T-helper 9 cell (primary cell): ENCODE results near the gene FBXW7.

Source experiments
- DNase-seq: peaks from one replicate; pipeline ENCODE4 v3.0.0-alpha.2; 2020

The FBXW7 gene

GRCh38 chr4:152464030-152464823 lies 71.7 kb downstream of the FBXW7 start:
- no peak for DNase-seq

GRCh38 chr4:152463562-152463961 lies 72.3 kb downstream of the FBXW7 start:
- DNase-seq, result no peak

DNA sequence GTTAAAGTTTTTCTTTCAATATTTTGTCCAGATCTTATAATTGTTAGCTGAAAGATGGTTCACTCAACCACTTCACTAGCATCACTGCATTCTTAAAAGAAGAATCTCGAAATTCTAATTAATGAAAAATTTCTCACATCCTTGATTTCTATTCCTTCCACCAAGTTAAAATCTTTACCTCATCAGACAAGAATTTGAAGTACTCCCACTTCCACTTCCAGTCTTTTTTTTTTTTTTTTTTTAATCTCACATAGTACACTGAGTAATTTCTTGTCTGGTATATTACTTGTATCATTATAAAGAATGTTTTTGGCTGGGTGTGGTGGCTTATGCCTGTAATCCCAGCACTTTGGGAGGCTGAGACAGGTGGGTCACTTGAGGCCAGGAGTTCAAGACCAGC lies 73.2 kb downstream of the FBXW7 start:
- no peak for DNase-seq

GRCh38 chr4:152462047-152462446 lies 73.8 kb downstream of the FBXW7 start:
- no peak for DNase-seq

- DNase-seq, result no peak
These were observed 75.4 kb downstream of the FBXW7 start for GRCh38 chr4:152460488-152460887.

DNA sequence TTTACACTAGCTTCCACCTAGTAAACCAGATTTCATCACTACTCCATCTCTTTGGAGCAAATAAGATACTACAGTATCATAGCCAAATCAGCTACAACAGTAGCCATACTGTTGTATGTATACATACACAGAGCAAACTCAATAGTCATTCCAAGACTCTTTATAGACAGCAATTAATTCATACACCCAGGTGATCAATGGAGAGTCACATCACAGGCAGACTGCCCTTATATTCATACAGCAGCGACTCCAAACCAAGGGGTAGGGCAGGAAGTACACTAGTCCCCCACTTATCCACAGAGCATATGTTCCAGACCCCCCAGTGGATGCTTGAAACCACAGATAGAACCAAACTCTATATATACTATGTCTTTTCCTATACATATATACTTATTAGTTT lies 76.6 kb downstream of the FBXW7 start:
- no peak for DNase-seq

DNA sequence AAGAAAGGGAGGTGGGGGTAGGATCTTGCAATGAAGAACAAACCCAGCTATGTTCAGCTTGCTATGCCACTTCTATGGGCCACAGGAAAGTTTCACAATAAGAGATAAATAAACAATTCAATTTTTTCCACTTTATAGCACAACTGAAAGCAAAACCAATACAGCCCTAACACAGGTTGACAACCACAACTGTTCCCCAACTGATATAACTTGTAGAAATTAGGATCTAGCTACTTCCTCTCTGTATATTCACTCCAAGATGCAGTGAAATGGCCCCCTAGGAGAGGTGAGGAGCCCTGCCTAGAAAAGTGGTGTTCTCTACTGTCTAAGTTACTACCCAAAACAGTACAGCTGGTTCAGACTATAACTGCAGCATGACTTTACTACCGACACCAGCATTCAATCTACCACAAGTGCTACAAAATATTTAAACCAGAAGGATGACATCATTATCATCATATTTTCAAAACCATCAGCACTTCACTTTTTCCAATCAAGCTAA lies 77.0 kb downstream of the FBXW7 start:
- DNase-seq, result no peak

DNA sequence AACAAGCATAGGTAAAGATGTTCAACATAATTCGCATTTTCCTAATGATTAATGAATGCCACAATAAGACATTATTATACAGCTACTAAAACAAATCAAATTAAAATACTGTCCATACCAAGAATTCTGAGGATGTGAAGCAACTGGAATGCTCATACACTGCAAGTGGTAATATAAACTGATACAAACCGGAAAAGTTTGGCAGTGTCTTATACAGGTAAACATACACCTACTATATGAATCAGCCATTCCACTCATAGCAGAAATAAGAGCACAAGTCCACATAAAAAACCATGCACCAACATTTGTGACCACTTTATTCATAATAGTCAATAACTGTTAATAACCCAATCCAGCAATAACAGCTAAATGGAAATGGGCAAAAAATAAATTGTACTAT lies 79.3 kb downstream of the FBXW7 start:
- DNase-seq, result no peak

- no peak for DNase-seq
These were observed 80.6 kb downstream of the FBXW7 start for GRCh38 chr4:152455311-152455710.

DNA sequence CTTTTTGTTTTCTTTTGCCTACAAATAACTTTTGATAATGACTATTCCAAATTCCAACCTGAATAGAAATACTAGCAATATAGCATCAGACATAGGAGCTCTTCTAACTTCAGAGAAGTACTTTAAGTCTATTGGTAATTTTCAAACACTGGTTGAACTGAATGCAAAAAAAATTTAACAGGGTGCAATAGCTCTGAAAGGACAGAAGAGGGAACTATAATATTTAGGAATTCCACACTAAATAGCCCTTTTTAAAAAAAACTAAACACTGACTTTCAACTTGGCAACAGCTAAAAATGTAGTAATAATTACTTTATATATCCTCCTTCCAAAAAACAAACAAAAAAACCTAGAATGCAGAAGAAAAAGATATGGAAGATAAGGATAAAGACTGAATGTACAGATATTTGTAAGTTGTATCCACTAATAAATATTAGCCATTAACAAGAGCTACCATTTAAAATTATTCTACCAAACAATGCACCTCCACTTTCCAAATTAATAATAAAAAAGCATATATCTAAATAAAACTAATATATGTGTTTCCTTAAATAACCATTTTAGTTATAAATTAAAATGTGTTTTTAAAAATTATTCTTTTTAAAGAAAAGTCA lies 81.4 kb downstream of the FBXW7 start:
- DNase-seq, result no peak

DNA sequence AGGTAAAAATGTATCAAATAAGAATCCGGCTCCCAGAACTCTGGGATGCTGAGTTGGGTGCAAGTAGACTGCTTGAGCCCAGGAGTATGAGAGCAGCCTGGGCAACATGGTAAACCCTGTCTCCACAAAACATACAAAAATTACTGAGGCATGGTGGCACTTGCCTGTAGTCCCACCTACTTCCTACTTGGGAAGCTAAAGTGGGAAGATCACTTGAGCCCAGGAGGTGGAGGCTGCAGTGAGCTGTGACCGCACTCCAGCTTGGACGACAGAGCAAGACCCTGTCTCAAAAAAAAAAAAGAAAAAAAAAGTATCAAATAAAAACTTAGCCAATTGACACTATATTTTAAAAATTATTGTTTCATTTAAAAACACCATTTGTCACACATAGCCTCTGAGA lies 84.4 kb downstream of the FBXW7 start:
- DNase-seq, result no peak

- DNase-seq, result no peak
These were observed 87.0 kb downstream of the FBXW7 start for GRCh38 chr4:152448854-152449253.

DNA sequence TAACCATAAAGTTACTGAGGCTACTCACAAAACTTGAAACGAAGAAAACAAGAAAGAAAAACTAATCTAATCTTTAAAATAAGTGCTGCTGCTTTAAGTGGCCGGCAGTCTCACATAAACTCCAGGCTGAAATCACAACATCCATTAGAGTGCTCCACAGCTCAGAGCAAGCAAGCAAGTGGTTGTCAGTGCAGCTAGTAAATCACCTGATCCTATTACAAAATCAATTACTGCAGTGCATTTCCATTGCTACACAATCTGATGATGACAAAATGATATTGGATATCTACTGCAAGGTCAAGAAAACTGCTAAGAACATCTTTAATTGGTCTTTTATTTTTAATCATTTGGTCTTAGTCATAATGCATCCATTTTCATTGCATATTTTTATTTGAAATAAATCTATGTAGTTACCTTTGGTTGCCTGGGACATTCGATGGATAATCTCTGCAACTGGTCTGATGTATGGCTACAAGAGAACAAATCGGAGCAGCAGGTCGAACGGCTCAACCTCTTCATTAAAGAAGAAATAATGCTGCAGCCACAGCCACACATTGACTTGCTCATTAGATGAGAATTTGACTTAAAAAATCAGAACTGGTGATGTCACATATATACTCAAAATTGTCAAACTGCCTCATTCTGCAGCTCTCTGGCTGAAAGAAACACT lies 87.7 kb downstream of the FBXW7 start:
- no peak for DNase-seq

GRCh38 chr4:152443859-152444258 lies 92.0 kb downstream of the FBXW7 start:
- DNase-seq, result no peak

DNA sequence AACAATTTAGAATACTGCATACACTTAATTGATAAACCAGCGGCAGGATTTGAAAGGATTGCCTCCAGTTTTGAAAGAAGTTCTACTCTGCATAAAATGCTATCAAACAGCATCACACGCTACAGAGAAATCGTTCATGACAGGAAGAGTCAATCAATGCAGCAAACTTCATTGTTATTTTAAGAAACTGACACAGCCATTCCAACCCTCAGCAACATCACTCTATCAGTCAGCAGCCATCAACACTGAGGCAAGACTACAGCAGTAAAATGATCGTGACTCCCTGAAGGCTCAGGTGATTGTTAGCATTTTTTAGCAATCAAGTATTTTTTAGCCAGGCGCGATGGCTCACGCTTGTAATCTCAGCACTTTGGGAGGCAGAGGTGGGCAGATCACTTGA lies 98.3 kb downstream of the FBXW7 start:
- no peak for DNase-seq

- no peak for DNase-seq
These were observed 99.5 kb downstream of the FBXW7 start for GRCh38 chr4:152436384-152436783.

DNA sequence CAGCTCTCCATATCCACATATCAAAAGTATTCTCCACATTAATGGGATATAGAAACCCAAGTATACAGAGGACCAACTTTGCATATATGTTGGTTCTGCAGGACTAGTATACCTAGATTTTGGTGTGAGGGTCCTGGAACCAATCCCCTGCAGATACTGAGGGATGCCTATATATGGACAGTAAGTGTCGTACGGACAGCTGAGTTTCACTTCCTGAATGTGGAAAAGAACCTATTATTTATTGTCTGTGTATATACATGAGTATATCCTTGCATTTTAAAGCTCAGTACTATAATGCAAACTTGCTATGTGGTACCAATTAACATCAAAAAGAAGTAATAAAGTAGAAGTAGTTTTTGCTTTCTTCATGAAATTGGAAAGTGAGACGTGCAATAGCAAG lies 101.9 kb downstream of the FBXW7 start:
- DNase-seq, result no peak

- DNase-seq, result no peak
These were observed 104.1 kb downstream of the FBXW7 start for GRCh38 chr4:152431784-152432183.

GRCh38 chr4:152431291-152431690 lies 104.6 kb downstream of the FBXW7 start:
- no peak for DNase-seq

DNA sequence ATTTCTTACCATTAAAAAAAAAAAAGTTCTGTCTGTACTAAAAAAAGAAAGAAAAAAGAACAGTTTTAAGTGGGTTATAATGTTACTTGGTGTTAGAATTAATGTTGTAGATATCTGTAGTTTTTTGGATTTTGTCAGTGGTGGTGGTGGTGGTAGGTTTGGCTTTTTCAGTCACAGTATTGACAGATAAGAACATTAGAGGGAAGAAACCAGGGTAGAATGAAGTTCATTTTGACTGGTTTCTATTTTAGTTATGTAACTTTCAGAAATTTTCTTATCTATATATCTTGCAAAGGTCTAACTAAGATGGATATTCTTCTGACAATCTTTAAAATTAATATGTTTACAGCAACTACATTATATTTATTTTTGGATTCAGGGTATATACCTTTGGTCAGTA lies 105.4 kb downstream of the FBXW7 start:
- DNase-seq, result no peak

GRCh38 chr4:152427981-152428380 lies 107.9 kb downstream of the FBXW7 start:
- DNase-seq, result no peak

DNA sequence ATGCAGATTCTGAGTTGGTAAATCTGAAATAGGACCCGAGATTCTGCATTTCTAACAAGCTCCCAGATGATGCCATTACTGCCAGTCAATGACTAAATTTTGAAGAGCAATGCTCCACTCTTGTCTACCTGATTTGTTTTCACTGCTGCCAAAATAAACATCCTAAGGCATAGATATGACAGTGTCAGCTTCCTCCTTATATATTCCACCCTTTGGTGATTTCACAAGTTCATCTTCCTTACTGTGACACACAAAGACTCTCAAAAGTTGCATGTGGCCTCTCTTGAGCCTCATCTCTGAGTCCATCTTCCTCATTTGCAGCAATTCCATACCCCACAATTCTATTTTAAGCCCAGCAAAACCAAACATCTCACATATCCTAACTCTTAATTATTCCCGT lies 110.9 kb downstream of the FBXW7 start:
- no peak for DNase-seq

DNA sequence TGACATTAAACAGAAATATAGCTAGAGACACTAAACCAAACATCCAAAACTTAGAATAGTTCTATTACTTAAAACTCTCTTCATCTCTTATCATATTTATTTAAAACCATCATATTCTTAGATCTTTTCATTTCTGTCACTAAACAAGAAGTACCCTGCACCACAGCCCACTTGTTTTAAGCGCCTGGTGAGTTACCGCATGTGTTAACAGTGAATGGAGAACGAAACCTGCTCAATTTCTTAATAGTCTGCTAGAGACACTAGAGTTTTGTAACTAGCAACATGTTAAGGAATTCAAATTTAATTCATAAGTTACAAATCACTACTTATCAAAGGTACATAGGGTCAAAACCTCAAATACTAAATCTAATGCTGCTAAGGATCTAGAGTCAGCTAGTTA lies 111.5 kb downstream of the FBXW7 start:
- DNase-seq, result no peak

DNA sequence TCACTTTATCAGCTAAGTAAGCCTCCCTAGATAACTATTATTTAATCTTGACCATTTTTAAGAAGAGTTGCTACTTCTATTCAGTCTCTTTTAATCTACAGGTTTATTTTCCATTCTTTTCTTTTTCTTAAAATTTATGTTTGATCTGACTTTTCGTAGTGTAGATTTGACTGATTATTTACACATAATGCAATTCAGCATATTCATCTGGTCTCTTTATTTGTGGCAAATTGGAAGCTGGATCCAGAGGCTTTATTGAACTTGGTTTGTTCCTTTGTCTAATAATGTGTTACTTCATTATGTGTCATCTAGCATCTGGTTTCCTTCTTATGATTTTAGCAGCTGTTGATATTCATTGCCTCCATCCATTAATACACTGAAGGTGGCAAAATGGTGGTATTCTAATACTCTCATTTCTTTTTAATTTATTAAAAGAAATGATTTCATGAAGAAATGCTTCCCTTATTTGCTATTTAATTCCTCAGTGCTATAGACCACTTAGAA lies 113.0 kb downstream of the FBXW7 start:
- DNase-seq, result no peak
